CD4-positive, CD25-positive, alpha-beta regulatory T cell (primary cell): ENCODE measurements around the gene DLG1. TPM values are rescaled to one million over a fixed set of nuclear protein-coding genes. Genes with fewer than 3 reads are reported as not detected.
A peak's percentile ranks its signal among the peaks of the same experiment; 100 is the strongest.

Experiments used
- ATAC-seq, 2 donors: fragments of 150-1000 bp; cut with Tn5 transposase; one replicate each; pipeline ENCODE4 v1.10.0; 2021; ENCODE audit warnings: low read depth in 2 of 2, moderate number of reproducible peaks in 2 of 2, moderate library complexity in 1 of 2
- DNase-seq, 3 donors: peaks; one replicate each; pipeline versions ENCODE4 v3.0.0 to v3.0.0-alpha.2; 2012 to 2022; ENCODE audit warnings: mixed read lengths in 1 of 3
- H3K27ac ChIP-seq: one replicate; pipeline ENCODE4 v1.7.0; 2013; ENCODE audit warnings: mild to moderate bottlenecking, low read length; ENCODE audit not compliant: insufficient read depth, poor library complexity, severe bottlenecking
- H3K27me3 ChIP-seq: one replicate; pipeline ENCODE4 v1.7.0; 2013; ENCODE audit warnings: low read length; ENCODE audit not compliant: control insufficient read depth, insufficient read depth
- H3K36me3 ChIP-seq: one replicate; pipeline ENCODE4 v1.7.0; 2013; ENCODE audit warnings: mild to moderate bottlenecking, low read length, moderate library complexity; ENCODE audit not compliant: control insufficient read depth, insufficient read depth
- H3K4me1 ChIP-seq: 2 replicates; pipeline ENCODE4 v1.7.0; 2013; ENCODE audit warnings: mild to moderate bottlenecking, low read length; ENCODE audit not compliant: insufficient read depth, control insufficient read depth, poor library complexity, severe bottlenecking
- H3K4me3 ChIP-seq: one replicate; pipeline ENCODE4 v1.7.0; 2013; ENCODE audit warnings: low read depth, mild to moderate bottlenecking, low read length, moderate library complexity
- H3K9me3 ChIP-seq, 2 experiments: 1 replicate in 1 of 2; 2 replicates in 1 of 2; pipeline ENCODE4 v1.7.0; 2013; ENCODE audit warnings: low read length in 2 of 2, mild to moderate bottlenecking in 1 of 2, moderate library complexity in 1 of 2; ENCODE audit not compliant: control insufficient read depth in 2 of 2
- H3K27ac Mint-ChIP-seq, 3 donors: one replicate each; pipeline ENCODE4 v1.8.0; 2020 to 2022; ENCODE audit warnings: mild to moderate bottlenecking in 3 of 3, mixed read lengths in 3 of 3, moderate library complexity in 2 of 3
- H3K27me3 Mint-ChIP-seq: one replicate; pipeline ENCODE4 v1.8.0; 2022; ENCODE audit warnings: mild to moderate bottlenecking, mixed read lengths
- H3K36me3 Mint-ChIP-seq: one replicate; pipeline ENCODE4 v1.8.0; 2020; ENCODE audit warnings: mixed read lengths
- H3K4me1 Mint-ChIP-seq, 4 donors: one replicate each; pipeline ENCODE4 v1.8.0; 2020 to 2022; ENCODE audit warnings: mixed read lengths in 4 of 4, mild to moderate bottlenecking in 1 of 4
- H3K4me3 Mint-ChIP-seq, 4 donors: one replicate each; pipeline ENCODE4 v1.8.0; 2020 to 2022; ENCODE audit warnings: mild to moderate bottlenecking in 4 of 4, mixed read lengths in 4 of 4, moderate library complexity in 3 of 4
- H3K9me3 Mint-ChIP-seq, 7 donors: one replicate each; pipeline ENCODE4 v1.8.0; 2020 to 2022; ENCODE audit warnings: mixed read lengths in 7 of 7, mild to moderate bottlenecking in 3 of 7, moderate library complexity in 2 of 7
- polyA plus RNA-seq, 4 donors: library from polyadenylated mRNA; unstranded; fragments of 300-500 nt; fragmentation: Illumina TruSeq; gene quantifications; one replicate each; pipeline ENCODE4 v1.2.3, GENCODE V29; 2021
- total RNA-seq: library from RNA; stranded (reverse); gene quantifications from one replicate; pipeline ENCODE4 v1.2.3, GENCODE V29; 2022

DLG1 gene
- total and polyA plus RNA-seq, 5 donors from 2014 or later, result 25.2 to 106 (median 30.5) TPM

DNA sequence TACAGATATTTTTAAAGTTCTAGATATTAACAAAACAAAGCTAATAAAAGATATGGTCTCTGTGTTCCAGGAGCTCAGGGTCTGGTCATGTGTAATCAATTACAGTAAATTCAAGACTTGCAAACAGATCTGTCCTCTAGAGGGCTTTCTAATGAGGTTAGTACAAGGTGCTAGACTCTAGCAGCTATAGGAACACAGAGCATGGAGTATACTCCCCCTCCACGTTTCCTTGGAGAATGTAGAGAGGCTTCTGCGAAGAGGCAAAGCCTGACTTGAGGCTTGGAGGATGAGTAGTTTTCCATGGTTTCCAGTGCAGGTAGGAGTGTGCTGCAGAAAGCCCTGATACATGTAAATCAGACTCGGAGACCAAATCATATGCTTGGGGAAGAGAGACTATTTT is 32.7 kb upstream of the DLG1 start:
- Histone ChIP-seq H3K27me3 (peaks cover 5% of the 10 kb centered on the region), H3K4me3 (no peak overlapping the region), H3K36me3 (no peaks in the 10 kb centered on the region), H3K9me3 (no peaks in the 10 kb centered on the region), H3K4me1 (no peaks in the 10 kb centered on the region), H3K27ac (no peak overlapping the region)
- Mint-ChIP-seq H3K4me1 (no peaks in the 10 kb centered on the region), H3K36me3 (no peaks in the 10 kb centered on the region), H3K9me3 (no peaks in the 10 kb centered on the region), H3K27me3 (peaks cover 21% of the 10 kb centered on the region), H3K27ac (no peak overlapping the region), H3K4me3 (no peak overlapping the region)
- no peak for ATAC-seq
- no peak for DNase-seq

DNA sequence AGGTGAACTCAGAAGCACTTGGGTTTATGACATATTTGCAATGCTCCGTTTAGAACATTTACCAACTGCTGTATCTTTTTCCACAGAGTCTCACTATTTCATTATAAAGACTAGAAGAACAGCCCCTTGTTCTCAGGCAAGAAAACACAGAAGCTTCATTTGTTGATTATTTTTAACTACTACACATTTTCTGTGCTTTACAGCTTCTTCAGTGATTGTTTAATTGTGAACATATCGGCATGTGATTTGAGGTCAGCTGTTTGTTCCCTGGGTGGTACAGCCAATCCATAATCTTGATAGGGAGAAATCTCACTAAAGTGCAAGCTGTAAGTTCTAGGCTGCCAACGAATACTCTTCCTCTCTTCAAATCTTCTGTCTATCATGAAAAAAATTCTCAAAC is 31.0 kb upstream of the DLG1 start:
- Mint-ChIP-seq H3K4me3 (no peak overlapping the region), H3K36me3 (no peaks in the 10 kb centered on the region), H3K9me3 (no peaks in the 10 kb centered on the region), H3K4me1 (no peaks in the 10 kb centered on the region), H3K27ac (no peak overlapping the region), H3K27me3 (peaks cover 16% of the 10 kb centered on the region)
- Histone ChIP-seq H3K9me3 (no peaks in the 10 kb centered on the region), H3K4me1 (no peaks in the 10 kb centered on the region), H3K27ac (no peak overlapping the region), H3K27me3 (peaks cover 5% of the 10 kb centered on the region), H3K4me3 (no peak overlapping the region), H3K36me3 (no peaks in the 10 kb centered on the region)
- no peak for ATAC-seq
- DNase-seq, result no peak

DNA sequence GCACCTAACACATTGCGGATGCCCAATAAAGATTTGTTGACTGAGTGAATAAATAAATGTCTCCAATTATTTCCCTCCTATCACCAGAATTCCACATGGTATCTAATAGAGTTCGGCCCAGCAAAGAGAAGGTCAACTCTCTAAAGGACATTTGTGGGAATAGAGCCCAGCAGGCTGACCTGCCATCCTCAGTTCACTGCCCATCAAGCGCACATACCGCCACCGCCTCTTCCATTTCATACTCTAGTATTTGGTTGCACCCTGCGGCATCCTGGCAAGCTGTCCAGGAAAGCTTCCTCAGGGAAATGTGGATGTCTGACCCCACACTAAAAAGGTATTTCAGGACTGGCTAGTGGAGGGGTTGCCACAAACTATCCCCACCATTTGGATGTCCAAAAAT is 29.8 kb upstream of the DLG1 start:
- Mint-ChIP-seq H3K27me3 (peaks cover 20% of the 10 kb centered on the region), H3K4me3 (no peak overlapping the region), H3K4me1 (no peaks in the 10 kb centered on the region), H3K36me3 (no peaks in the 10 kb centered on the region), H3K9me3 (no peaks in the 10 kb centered on the region), H3K27ac (no peak overlapping the region)
- Histone ChIP-seq H3K36me3 (no peaks in the 10 kb centered on the region), H3K27ac (no peak overlapping the region), H3K4me3 (no peak overlapping the region), H3K4me1 (no peaks in the 10 kb centered on the region), H3K27me3 (peaks cover 6% of the 10 kb centered on the region), H3K9me3 (no peaks in the 10 kb centered on the region)
- ATAC-seq (no peak), DNase-seq (no peak)

DNA sequence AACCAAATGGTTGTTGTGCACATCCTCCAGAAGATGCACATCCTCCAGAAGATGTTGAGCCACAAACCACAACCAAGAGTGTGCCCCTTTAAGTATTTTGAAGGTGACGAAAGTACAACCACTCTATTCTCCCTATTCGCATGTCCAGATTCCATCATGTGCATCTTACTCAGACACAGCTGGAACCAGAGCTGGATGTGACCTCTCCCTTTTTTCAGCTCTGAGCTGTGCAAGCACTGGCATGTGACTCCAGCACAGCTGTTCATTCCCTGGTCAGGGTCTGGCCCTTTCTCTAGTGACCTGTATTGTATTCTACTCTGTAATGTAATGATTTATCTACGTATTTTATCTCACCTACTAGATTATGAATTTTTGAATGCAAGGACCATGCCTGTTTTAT is 29.3 kb upstream of the DLG1 start:
- ATAC-seq, result no peak
- H3K27me3 ChIP-seq, result peaks cover 7% of the 10 kb centered on the region

DNA sequence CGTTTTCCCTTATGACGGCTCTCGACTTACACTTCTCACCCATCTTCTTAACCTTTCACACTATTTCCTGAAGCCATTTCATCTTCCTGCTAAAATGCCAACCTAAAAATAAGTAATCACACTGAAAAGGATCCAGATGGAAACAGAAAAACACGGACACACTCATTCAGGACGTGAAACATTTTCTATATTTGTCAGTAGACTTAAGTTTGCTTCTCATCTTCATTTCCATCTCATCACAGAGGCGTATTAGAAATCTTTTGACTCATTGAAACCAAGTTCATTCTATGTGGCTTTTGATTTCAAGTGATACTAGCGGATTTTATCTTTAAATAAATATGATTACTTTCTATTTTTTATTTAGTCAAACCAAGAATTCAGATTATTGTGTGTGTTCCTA is 27.4 kb upstream of the DLG1 start:
- Mint-ChIP-seq H3K4me3 (no peak overlapping the region), H3K36me3 (no peaks in the 10 kb centered on the region), H3K27ac (no peak overlapping the region)

More for the DNA sequence above, 29.3 kb upstream of the DLG1 start:
- Histone ChIP-seq H3K36me3 (no peaks in the 10 kb centered on the region), H3K4me1 (no peaks in the 10 kb centered on the region), H3K9me3 (no peaks in the 10 kb centered on the region), H3K4me3 (no peak overlapping the region), H3K27ac (no peak overlapping the region)
- Mint-ChIP-seq H3K9me3 (no peaks in the 10 kb centered on the region), H3K36me3 (no peaks in the 10 kb centered on the region), H3K4me3 (no peak overlapping the region), H3K27me3 (peaks cover 21% of the 10 kb centered on the region), H3K4me1 (no peaks in the 10 kb centered on the region), H3K27ac (no peak overlapping the region)
- no peak for DNase-seq

DNA sequence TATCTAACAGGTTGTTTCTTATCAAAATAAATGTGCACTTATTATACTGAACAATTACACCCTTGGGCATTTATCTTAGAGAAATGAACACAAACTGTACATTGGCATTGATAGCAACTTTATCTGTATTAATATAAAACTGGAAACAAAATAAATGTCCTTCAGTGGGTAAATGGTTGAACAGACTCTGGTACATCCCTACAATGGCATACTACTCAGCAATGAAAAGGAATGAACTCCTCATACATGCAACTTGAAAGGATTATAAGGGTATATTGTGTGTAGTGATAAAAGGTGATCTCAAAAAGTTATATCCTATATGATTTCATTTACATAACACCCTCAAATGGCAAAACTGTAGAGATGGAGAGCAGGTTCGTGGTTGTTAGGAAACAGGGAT is 23.7 kb upstream of the DLG1 start:
- Mint-ChIP-seq H3K36me3 (no peaks in the 10 kb centered on the region), H3K4me1 (no peaks in the 10 kb centered on the region), H3K4me3 (no peak overlapping the region), H3K27me3 (peaks cover 42% of the 10 kb centered on the region), H3K9me3 (peaks cover 0 to 5% (median 0%) of the 10 kb centered on the region in 7 donors), H3K27ac (no peak overlapping the region)
- no peaks in the 10 kb centered on the region for H3K4me1 ChIP-seq
- no peak overlapping the region for H3K4me3 ChIP-seq
- H3K36me3 ChIP-seq, result no peaks in the 10 kb centered on the region
- ATAC-seq, result no peak
- peaks cover 22% of the 10 kb centered on the region for H3K27me3 ChIP-seq
- H3K9me3 ChIP-seq, result no peaks in the 10 kb centered on the region
- DNase-seq, result no peak
- H3K27ac ChIP-seq, result no peak overlapping the region

More for the DNA sequence above, 27.4 kb upstream of the DLG1 start:
- Histone ChIP-seq H3K4me3 (no peak overlapping the region), H3K9me3 (no peaks in the 10 kb centered on the region), H3K27ac (no peak overlapping the region), H3K27me3 (peaks cover 9% of the 10 kb centered on the region), H3K4me1 (no peaks in the 10 kb centered on the region), H3K36me3 (no peaks in the 10 kb centered on the region)
- H3K4me1 Mint-ChIP-seq, result no peaks in the 10 kb centered on the region
- peaks cover 0 to 5% (median 0%) of the 10 kb centered on the region in 7 donors for H3K9me3 Mint-ChIP-seq
- H3K27me3 Mint-ChIP-seq, result peaks cover 26% of the 10 kb centered on the region
- DNase-seq (peak in 1 of 3 donors; percentile 6), ATAC-seq (no peak)

DNA sequence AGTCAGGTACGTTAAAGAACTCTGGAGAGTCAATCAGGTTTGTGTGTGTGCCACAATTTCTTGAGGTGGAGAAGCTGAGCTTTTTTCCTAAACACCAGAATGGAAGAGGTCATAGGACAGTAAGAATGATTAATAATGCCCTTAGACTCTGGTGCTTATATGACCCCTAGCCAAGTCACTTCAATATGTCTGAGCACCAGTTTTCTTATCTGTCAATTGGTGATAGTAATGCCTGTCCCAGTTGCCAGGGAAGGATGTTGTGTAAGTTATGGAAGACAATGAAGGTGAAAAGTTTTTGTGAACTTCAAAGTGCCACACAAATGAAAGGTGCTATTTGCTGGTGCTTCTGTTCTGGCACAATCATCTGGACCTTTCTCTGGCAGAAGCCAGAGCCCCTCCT is 22.2 kb upstream of the DLG1 start:
- Histone ChIP-seq H3K27ac (no peak overlapping the region), H3K4me1 (no peaks in the 10 kb centered on the region), H3K27me3 (peaks cover 22% of the 10 kb centered on the region), H3K9me3 (no peaks in the 10 kb centered on the region), H3K36me3 (no peaks in the 10 kb centered on the region), H3K4me3 (no peak overlapping the region)
- peaks cover 0 to 5% (median 0%) of the 10 kb centered on the region in 7 donors for H3K9me3 Mint-ChIP-seq
- no peak overlapping the region for H3K27ac Mint-ChIP-seq
- no peak overlapping the region for H3K4me3 Mint-ChIP-seq
- peaks cover 49% of the 10 kb centered on the region for H3K27me3 Mint-ChIP-seq
- DNase-seq (no peak), ATAC-seq (no peak)
- H3K4me1 Mint-ChIP-seq, result no peaks in the 10 kb centered on the region
- H3K36me3 Mint-ChIP-seq, result no peaks in the 10 kb centered on the region

DNA sequence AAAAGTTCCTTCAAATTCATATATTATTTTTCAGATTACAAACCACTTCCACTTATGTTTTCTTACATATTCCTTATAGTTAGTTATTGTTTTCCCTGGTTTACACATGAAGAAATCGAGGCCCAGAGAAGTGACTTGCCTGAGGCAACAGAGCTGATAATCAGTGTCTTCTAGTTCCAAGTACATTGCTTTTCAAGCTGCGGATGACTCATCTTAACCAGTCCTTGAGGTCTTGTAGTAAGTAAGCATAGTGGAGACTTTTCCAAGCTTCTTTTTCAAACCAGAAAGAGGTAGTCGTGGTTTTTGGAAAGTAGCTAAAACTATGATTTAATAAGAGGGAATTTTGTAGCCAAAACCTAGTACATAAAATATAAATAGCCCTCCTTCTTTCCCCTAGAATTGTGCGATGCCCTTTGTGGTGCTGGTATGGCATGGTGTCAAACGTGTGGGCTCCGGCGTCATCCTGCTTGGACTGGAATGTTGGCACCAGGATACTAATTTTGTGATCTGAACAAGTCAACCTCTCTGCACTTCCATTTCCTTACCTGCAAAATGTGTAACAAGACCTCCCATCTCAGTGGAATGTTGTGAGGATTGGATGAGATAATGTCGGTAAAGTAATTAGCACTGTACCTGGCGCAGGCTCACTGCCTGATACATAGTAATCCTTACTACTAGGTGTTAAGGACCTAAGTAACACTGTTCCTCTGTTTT is 19.0 kb upstream of the DLG1 start:
- ATAC-seq, result no peak
- DNase-seq, result no peak
- peaks cover 28% of the 10 kb centered on the region for H3K27me3 ChIP-seq
- no peak overlapping the region for H3K4me3 ChIP-seq
- H3K4me1 Mint-ChIP-seq, result no peaks in the 10 kb centered on the region
- H3K27me3 Mint-ChIP-seq, result peaks cover 67% of the 10 kb centered on the region
- no peak overlapping the region for H3K27ac Mint-ChIP-seq
- no peaks in the 10 kb centered on the region for H3K9me3 ChIP-seq
- no peak overlapping the region for H3K27ac ChIP-seq
- H3K36me3 Mint-ChIP-seq, result no peaks in the 10 kb centered on the region
- H3K36me3 ChIP-seq, result no peaks in the 10 kb centered on the region
- no peaks in the 10 kb centered on the region for H3K4me1 ChIP-seq
- peaks cover 0 to 3% (median 0%) of the 10 kb centered on the region in 7 donors for H3K9me3 Mint-ChIP-seq
- no peak overlapping the region for H3K4me3 Mint-ChIP-seq
